HG03066 (cell line): ENCODE results near the gene ZNF804A.
"Not testable (repeated sequence)": the region's sequence is repeated elsewhere in the genome, so short reads cannot be mapped to it uniquely, and the experiment has no call there.

Source experiments
- ATAC-seq: cut with Tn5 transposase; IDR thresholded peaks from one replicate; pipeline ENCODE4 v1.9.1; 2021; ENCODE audit warnings: low read depth; ENCODE audit not compliant: unreplicated experiment

Gene ZNF804A

DNA sequence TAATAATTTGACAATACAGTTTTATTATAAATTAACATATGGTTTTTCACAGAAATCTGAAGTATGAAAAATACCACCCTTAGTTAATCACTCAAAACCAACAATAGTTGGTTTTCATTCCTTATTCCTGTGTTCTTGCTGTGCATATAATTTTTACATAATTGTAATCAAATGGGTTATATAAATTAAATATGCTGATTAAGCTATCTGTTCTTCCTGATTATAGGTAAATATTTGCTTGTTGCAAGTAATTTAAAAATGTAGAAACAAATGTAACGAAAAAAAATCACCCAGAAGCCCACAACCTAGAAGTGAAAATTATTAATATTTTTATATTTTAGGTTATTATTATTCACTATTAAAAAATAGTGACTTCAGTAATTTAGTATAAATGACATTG, 98.3 kb downstream of the ZNF804A start:
- no peak for ATAC-seq

DNA sequence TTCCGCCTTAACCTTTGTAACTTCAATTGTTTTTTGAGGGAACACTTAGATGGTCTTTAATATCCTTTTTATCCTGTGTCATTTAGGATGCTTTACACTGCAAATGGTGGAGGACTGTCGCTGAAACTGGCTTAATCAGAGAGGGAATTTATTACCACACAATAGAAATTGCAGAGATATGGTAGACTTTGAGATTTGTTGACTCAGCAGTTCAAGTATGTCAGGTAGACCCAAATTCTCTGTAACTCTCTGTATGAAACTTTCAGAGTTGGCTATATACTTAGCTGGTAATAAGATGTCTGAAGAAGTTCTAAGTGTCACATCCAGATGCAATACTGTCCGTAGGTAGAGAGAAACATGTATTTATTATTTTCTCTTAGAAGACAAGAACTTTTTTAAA, 100.1 kb downstream of the ZNF804A start:
- no peak for ATAC-seq

DNA sequence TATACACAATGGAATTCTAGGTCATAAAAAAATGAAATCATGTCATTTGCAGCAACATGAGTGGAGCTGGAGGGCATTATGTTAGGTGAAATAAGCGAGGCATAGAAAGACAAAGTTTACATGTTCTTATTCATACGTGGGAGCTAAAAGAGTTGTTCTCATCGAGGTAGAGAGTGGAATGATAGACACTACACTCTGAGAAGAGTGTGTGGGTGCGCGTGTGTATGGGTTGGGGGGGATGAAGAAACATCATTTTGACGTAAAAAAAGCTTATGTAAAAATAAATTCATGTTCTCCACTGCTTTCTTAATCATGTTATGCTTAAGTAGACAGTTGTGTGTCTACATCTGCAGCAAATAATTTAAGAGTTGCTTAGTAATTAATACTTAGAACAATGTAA, 123.6 kb downstream of the ZNF804A start:
- no peak for ATAC-seq

DNA sequence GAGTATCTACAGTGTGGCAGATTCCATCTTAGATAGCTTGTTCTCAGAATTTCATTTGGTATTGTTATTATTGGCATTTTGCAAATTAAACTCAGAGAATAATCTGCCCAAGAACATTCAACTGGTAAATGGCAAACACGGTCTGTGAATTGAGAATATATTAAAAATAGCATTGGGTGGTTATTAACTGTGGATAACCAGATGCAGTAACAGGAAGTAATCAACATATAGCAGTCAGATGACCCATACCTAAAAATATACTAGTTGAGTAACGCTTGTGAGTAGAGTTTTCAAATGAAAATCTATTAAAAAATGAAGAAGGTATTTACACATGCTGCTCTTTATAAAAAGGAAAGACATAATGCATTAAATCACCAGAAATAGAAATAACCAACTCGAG, 129.5 kb downstream of the ZNF804A start:
- no peak for ATAC-seq

DNA sequence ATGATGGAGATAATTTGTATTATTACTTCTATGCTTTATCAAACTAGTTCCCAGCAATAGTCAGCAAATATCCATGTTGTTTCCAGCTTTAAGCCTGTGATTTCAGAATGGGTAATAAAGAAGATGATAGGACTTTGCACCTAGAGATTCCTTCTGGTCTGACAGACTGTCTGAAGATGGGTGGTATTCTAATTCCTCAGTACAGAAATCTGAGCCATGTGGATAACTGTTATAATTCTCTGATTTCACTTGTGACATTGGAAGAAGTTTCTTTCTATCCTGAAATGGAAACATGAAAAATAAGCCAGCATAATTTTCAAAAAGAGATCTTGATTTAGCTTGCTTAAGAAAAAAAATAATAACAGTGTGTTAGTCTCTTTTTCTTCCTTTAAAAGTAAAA, 130.1 kb downstream of the ZNF804A start:
- no peak for ATAC-seq

DNA sequence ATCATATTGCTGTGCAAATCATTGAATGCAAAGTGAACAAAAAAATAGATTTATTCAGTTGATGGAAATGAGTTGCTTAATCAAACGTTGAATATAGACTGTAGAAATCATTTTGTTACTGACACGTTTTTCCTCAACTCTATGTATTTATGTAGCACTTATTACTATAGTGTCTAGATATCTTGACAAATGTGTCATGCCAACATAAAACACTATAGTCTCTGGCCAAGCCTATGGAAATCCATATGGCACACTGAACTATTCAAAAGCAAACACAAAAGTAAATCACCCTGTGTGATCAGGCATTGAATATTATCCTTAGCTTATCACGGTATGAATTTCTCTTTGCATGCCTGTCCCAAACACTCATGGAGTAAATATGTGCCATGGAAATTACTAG, 131.3 kb downstream of the ZNF804A start:
- ATAC-seq = no peak

DNA sequence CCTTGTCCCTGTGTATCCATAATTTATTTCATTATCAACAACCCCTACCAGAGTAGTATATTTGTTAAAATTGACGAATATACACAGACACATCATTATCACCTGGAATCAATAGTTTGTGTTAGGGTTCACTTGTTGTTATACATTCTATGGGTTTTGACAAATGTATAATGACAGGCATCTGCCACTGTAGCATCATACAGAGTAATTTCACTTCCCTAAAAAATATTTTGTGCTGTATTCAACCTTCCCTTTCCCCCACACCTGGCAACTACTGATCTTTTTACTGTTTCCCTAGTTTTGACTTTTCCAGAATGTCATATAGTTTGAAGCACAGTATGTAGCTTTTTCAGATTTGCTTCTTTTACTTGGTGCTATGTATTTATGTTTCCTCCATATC, 132.0 kb downstream of the ZNF804A start:
- ATAC-seq = peak; percentile 87

DNA sequence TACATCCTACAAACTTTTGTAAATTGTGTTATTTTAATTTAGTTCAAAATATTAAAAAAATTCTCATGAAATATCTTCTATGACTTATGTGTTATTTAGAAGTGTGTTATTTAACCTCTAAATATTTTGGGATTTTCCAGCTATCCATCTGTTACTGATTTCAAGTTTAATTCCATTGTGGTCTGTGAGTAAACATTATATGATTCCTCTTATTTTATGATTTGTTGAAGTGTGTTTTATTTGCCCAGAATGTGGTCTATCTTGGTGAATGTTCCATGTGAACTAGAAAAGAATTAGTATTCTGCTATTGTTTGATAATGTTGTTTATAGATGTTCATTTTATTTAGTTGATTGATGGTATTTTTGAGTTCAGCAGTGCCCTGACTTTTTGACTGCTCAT, 136.0 kb downstream of the ZNF804A start:
- ATAC-seq = no peak

DNA sequence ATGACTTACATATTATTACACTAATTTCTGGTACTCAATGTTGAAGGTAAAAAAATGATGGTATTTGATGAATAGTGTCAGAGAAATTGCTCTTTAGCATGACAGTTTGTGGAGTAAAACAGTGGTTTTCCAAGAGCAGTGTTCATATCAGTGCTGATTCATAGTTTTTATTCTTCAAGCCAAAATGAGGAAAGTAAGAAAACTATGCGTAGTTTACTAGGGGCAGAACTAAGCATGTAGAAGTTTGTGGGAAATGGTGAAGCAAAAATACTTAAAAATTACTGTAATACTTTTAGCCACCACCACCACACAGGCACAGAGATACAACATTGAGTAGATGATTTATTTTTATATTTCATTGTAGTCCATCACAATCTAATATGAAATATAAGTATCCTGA, 137.3 kb downstream of the ZNF804A start:
- no peak for ATAC-seq

DNA sequence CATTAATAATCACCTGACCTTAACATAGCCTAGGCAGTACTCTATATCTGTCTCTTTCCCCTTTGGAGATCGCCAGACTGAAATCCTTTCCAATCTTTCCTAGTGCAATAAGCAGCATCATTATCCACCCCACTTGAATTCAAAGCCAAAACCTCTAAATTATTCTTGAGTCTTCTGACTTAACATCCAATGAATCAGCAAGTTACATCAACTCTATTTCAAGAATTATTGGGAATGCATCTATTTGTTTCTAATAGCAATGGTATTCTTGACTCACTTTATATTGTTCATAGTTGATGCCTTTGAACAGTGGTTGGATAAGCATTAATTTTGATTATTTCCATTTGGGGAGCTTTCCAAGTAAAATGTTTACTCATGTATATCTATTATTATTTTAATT, 144.8 kb downstream of the ZNF804A start:
- ATAC-seq = no peak

DNA sequence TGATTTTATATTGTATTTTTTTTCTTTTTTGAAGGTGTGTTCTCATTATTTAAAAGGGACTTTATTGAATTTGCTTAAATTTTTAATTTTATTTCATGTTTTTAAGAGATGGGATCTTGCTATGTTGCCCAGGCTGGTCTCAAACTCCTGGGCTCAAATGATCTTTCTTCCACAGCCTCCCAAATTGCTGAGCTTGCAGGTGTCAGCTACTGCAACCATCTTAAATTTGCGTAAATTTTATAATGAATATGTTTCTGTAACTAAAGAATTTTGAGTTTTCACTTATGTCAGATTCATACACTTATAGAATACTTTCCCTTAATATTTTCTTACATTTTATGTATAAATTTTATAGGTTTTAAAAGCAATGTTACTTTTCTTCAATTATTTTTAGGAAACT, 157.8 kb downstream of the ZNF804A start:
- ATAC-seq = no peak

DNA sequence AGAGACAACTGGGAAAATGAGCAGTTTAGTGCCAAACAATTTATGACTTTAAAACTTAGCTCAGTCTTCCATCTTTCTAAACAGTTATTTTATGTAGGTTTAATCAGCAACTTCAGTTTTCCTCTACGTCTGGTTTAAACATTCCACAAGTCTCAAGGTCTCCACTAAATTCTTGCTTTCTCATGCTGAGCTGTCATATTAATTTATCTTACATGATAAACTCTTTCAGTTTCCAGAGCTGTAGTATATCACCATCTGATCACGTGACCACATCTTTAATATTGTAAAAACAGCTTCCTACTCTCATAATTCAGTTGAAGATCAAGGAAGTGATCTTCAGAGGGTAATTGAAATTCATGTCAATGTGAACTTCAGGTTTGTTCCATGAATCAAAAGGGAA, 158.6 kb downstream of the ZNF804A start:
- ATAC-seq = no peak

DNA sequence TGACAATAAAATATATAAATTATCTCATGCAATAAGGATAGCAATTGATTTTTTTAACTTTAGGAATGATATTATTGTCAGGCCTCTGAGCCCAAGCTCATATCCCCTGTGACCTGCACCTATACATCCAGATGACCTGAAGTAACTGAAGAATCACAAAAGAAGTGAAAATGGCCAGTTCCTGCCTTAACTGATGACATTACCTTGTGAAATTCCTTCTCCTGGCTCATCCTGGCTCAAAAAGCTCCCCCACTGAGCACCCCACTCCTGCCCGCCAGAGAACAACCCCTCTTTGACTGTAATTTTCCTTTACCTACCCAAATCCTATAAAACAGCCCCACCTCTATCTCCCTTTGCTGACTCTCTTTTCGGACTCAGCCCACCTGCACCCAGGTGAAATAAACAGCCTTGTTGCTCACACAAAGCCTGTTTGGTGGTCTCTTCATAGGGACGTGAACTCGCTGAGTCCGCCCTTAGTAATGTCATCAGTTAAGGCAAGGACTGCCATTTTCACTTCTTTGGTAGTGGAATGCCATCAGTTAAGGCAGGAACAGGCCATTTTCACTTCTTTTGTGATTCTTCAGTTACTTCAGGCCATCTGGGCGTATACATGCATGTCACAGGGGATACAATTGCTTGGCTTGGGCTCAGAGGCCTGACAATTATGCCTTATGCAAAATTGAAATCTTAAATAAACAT, 161.4 kb downstream of the ZNF804A start:
- ATAC-seq = not testable (repeated sequence)

DNA sequence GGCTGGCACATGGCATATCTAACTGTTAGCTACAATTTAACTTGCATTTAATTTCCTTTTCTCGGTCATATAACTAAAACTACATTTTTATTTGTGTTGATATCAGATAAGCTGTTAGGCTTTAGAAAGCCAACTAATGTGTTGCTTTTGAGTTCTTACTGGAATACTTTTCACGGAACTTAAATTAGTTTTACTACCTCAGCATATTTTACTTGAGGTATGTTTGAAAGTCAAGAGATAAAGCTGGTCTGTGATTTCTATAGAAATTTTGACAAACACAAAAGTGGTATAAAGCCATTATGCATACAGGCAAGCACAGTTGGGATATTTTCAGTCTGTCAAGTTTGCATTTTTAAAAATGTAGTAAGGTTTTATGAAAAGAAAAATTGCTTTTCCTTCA, 162.6 kb downstream of the ZNF804A start:
- ATAC-seq = no peak

DNA sequence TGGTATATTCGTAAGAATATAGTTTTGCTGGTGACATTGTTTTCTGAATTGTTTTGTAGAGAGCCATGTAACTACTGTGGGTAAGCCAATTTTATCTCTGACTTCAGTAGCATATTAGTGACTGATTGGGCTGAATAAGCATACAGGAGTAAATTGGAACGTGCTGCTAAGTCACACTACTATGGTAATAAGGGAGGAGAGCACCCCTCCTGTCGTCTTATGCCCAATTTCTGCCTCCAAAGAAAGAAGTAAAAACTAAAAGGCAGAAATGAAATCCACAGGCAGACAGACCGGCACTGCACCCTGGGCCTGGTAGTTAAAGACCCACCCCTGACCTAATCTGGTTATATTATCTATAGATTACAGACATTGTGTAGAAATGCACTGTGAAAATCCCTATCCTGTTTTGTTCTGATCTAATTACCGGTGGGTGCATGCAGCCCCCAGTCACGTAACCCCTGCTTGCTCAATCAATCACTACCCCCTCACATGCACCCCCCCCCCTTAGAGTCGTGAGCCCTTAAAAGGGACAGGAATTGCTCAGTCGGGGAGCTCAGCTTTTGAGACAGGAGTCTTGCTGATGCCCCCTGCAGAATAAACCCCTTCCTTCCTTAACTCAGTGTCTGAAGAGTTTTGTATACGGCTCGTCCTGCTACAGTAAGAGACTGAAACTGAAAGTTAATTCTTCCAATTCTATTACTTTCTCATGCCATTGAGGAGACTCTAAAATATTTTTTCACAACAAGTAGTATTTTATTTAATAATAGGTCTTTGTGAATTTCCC, 167.0 kb downstream of the ZNF804A start:
- no peak for ATAC-seq

DNA sequence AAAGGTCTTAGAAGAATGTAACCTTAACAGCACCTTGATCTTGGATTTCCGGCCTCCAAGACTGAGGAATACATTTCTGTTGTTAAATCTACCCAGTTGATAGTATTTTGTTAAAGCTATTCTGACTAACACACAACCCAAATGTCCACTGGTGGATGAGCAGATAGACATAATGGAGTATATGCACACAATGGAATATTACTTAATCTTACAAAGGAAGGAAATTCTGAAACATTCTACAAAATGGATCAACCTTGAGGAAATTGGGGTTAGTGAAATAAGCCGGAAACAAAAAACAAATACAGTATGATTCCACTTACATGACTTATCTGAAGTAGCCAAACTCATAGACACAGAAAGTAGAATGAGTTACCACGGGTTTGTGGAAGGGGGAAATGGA, 168.7 kb downstream of the ZNF804A start:
- no peak for ATAC-seq

DNA sequence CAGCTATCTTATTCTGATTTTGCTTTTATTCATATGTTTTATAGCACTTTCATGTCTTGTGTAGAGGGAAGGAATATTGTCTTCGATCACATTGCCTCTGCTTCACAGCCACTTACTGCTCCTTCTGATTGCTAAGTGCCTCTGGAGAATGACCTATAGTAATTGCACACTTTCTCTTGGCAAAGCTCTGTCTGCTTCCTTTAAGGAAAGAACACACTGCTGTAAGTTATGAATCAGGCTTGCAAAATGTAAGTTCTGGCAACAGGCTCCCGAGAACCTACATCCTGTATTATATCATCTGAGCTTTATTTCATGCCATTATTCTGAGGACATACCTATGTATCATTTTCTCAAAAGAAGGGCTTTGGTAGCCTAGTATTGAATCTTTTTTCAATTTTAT, 170.7 kb downstream of the ZNF804A start:
- no peak for ATAC-seq

DNA sequence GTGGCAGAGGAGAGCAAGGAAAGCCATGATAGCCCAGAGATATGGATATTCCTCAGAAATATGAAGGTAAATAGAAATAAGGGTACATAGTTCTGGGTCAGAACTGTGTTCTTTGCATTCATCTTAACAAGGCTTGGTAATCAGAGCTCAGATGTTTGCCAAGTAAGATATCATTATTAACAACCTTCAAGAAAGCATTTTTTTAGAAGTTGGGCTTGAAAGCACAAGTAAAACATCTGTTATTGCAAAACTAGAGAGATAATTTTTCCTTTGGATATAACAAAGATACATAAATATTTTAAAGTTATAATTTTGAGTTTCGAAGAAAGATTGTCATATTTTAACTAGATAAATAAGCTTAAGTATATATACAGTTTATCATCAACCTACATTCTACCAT, 171.4 kb downstream of the ZNF804A start:
- no peak for ATAC-seq

DNA sequence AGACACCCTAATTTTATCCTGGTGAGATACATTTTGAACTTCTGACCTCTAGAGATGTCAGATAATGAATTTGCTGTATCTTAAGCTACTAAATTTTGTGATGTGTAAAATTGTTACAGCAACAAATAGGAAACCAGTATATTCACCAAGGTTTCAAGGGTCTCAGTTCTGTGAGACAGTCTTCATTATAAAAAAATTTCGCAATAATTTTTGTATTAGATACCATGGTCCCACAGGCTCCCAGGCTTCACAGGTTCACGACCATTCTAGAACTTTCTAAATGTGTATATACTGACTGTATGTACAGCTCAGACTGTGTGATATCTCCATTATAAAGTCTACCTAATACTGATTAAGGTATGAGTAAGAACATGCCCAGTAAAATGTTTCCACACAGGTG, 181.4 kb downstream of the ZNF804A start:
- no peak for ATAC-seq

DNA sequence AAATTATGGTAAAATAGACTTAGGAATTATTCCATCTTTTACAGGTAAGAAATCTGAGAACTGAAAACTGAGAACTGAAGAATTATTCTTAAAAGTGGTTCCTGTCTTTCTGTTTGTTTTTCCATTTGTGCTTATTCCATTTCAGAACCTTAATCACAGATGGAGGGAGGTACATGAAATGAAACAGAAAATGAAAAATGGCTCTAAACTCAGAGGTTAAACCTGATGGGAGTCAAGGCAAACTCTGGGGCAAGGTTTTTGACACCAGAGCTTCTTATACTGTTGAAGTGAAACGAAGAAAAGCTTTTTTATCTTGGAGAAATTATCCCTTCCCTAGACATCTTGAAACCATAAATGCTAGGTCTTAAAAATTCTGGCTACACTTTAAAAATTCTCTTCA, 182.1 kb downstream of the ZNF804A start:
- ATAC-seq = no peak

DNA sequence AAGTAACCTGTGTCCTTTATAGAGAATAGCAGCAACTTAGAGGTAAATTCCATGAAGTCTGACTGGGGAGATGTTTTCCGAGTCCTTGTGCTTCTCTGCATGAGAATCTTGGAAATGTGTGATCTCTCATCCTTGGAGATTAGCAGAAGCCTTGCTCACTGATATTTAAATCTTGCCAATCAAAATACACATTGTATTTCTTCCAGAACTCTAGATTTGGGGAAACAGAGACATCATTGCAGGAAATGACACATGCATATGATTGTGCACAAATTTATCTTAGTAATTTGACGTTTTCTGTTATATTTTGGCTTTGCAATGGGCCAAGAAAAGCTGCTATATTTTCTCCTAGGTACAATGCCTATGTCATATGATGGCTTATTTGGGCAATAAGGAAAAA, 182.6 kb downstream of the ZNF804A start:
- ATAC-seq = no peak

DNA sequence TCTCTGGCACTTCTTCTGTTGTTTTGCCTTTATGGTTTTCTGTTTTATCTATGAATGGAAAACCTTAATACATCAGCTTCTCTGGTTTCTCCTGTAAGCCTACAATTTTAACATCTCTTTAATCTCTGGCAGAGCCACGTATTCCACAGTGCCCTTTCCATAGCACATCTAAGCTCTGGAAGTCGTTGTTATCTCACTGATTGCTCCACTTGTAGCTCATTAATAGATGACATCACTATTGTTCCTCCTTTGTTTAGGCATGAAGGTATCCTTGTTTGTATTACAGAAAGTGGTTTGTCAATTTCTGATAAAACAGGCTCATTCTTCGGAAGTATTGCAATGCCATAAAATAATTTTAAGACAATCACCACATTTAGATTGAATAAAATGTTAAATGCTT, 185.2 kb downstream of the ZNF804A start:
- no peak for ATAC-seq
